IMR-90 (cell line): ENCODE measurements around the gene ZNF827. TPM values are rescaled to one million over a fixed set of nuclear protein-coding genes. Genes with fewer than 3 reads are reported as not detected.

ENCODE experiments used
- ATAC-seq: fragments of 200-7000 bp; cut with Tn5 transposase; 2 replicates; pipeline ENCODE4 v1.9.1; 2020; ENCODE audit warnings: low read depth, mild to moderate bottlenecking, moderate library complexity
- BruUV-seq: library from RNA; stranded (reverse); fragments of 400-500 nt; replicated peaks from 2 replicates; lab custom pipeline; 2021; lab: Mats Ljungman, UMichigan
- CTCF ChIA-PET: fragments of 300-600 bp; formaldehyde crosslinking; extraction: SDS; loops from one replicate; lab custom pipeline; 2021; ENCODE audit warnings: antibody characterized with exemption; lab: Yijun Ruan, JAX
- POLR2A ChIA-PET: fragments of 300-600 bp; sonication (Branson Sonifier 250); formaldehyde crosslinking; loops from one replicate; lab custom pipeline; 2022; ENCODE audit warnings: antibody characterized with exemption; ENCODE audit not compliant: unreplicated experiment; lab: Charles Lee
- DNase-seq: peaks from one replicate; pipeline ENCODE4 v3.0.0; 2013
- H2AFZ ChIP-seq: replicated peaks from 2 replicates; pipeline ENCODE3; 2013; ENCODE audit warnings: low read length, mild to moderate bottlenecking; ENCODE audit not compliant: poor library complexity
- H2AK5ac ChIP-seq: 2 replicates; pipeline ENCODE4 v1.6.1; 2013; ENCODE audit warnings: low read depth, low read length, inconsistent platforms
- H2AK9ac ChIP-seq: replicated peaks from 2 replicates; pipeline ENCODE3; 2013; ENCODE audit warnings: mild to moderate bottlenecking, low read depth, low read length, moderate library complexity; ENCODE audit not compliant: poor library complexity
- H2BK120ac ChIP-seq: 2 replicates; pipeline ENCODE4 v1.6.1; 2013; ENCODE audit warnings: low read depth, low read length, inconsistent platforms
- H2BK15ac ChIP-seq: 3 replicates; pipeline ENCODE4 v1.6.1; 2013; ENCODE audit warnings: low read depth, low read length, inconsistent platforms
- H2BK20ac ChIP-seq: 2 replicates; pipeline ENCODE4 v1.6.1; 2013; ENCODE audit warnings: low read depth, mild to moderate bottlenecking, inconsistent platforms, low read length, moderate library complexity
- H2BK5ac ChIP-seq: 2 replicates; pipeline ENCODE4 v1.6.1; 2013; ENCODE audit warnings: mild to moderate bottlenecking, low read depth, low read length, inconsistent platforms; ENCODE audit not compliant: poor library complexity, severe bottlenecking
- H3K14ac ChIP-seq: replicated peaks from 2 replicates; pipeline ENCODE4 v1.6.1; 2013; ENCODE audit warnings: low read depth, low read length, inconsistent platforms
- H3K18ac ChIP-seq: 2 replicates; pipeline ENCODE4 v1.6.1; 2013; ENCODE audit warnings: low read depth, low read length, control low read depth
- H3K23ac ChIP-seq: 2 replicates; pipeline ENCODE4 v1.6.1; 2013; ENCODE audit warnings: low read depth, low read length, inconsistent platforms
- H3K27ac ChIP-seq: 2 replicates; pipeline ENCODE4 v1.5.1; 2013; ENCODE audit warnings: mild to moderate bottlenecking, control low read depth, low read length; ENCODE audit not compliant: insufficient read depth
- H3K27me3 ChIP-seq: 2 replicates; pipeline ENCODE4 v1.6.1; 2013; ENCODE audit warnings: low read length; ENCODE audit not compliant: control insufficient read depth, insufficient read depth
- H3K36me3 ChIP-seq: 2 replicates; pipeline ENCODE4 v1.6.1; 2013; ENCODE audit warnings: low read length, mixed read lengths; ENCODE audit not compliant: control insufficient read depth, insufficient read depth
- H3K4ac ChIP-seq: 2 replicates; pipeline ENCODE4 v1.6.1; 2013; ENCODE audit warnings: low read depth, low read length, inconsistent platforms
- H3K4me1 ChIP-seq: 2 replicates; pipeline ENCODE4 v1.6.1; 2013; ENCODE audit warnings: low read length, mixed read lengths; ENCODE audit not compliant: control insufficient read depth, insufficient read depth
- H3K4me2 ChIP-seq: 2 replicates; pipeline ENCODE4 v1.6.1; 2013; ENCODE audit warnings: low read depth, mild to moderate bottlenecking, control low read depth, low read length, moderate library complexity
- H3K4me3 ChIP-seq: 2 replicates; pipeline ENCODE4 v1.5.1; 2013; ENCODE audit warnings: low read depth, mild to moderate bottlenecking, control low read depth, low read length, moderate library complexity; ENCODE audit not compliant: insufficient read depth
- H3K56ac ChIP-seq: 2 replicates; pipeline ENCODE4 v1.6.1; 2013; ENCODE audit warnings: low read length, inconsistent platforms; ENCODE audit not compliant: insufficient read depth; ENCODE audit errors: extremely low read depth
- H3K79me1 ChIP-seq, 2 experiments: 2 replicates each; pipeline ENCODE4 v1.6.1; 2013; ENCODE audit warnings: low read length in 2 of 2, inconsistent platforms in 1 of 2, low read depth in 1 of 2
- H3K9ac ChIP-seq: 2 replicates; pipeline ENCODE4 v1.6.1; 2013; ENCODE audit warnings: low read depth, low read length, control low read depth
- H3K9me1 ChIP-seq: 2 replicates; pipeline ENCODE4 v1.6.1; 2013; ENCODE audit warnings: low read length, inconsistent platforms; ENCODE audit not compliant: insufficient read depth
- H3K9me3 ChIP-seq: 2 replicates; pipeline ENCODE4 v1.6.1; 2013; ENCODE audit warnings: low read length; ENCODE audit not compliant: control insufficient read depth, insufficient read depth
- H4K20me1 ChIP-seq: 2 replicates; pipeline ENCODE4 v1.6.1; 2013; ENCODE audit warnings: low read length, inconsistent platforms; ENCODE audit not compliant: insufficient read depth
- H4K5ac ChIP-seq: 2 replicates; pipeline ENCODE4 v1.6.1; 2013; ENCODE audit warnings: mild to moderate bottlenecking, low read depth, low read length, control low read depth
- H4K8ac ChIP-seq, 2 experiments: 2 replicates each; pipeline ENCODE4 v1.6.1; 2013; ENCODE audit warnings: low read depth in 2 of 2, low read length in 2 of 2, control low read depth in 1 of 2, inconsistent platforms in 1 of 2
- H4K91ac ChIP-seq: 2 replicates; pipeline ENCODE4 v1.6.1; 2013; ENCODE audit warnings: low read depth, low read length, inconsistent platforms; ENCODE audit not compliant: insufficient read depth
- WGBS, 2 experiments: methylation state at CpG; one replicate each; pipeline versions ENCODE4 v1.1.5 to v1.1.7; 2013; ENCODE audit warnings: missing lambda C conversion rate in 2 of 2; ENCODE audit not compliant: insufficient read length in 1 of 2; ENCODE audit errors: extremely low coverage in 2 of 2; 5-methylcytosine and 5-hydroxymethylcytosine counted together
- dilution Hi-C: fragments of 300-500 bp; cut with HindIII; formaldehyde crosslinking; loops from one replicate; pipeline ENCODE4 v1.14.3; 2018; ENCODE audit warnings: low sequenced_read_pairs; ENCODE audit not compliant: unreplicated experiment
- in situ Hi-C: fragments of 300-500 bp; cut with MboI; formaldehyde crosslinking; loops from 3 replicates; pipeline ENCODE4 v1.14.3; 2019; ENCODE audit warnings: low sequenced_read_pairs, inconsistent platforms, mixed read lengths
- intact Hi-C: fragments of 100-400 bp; cut with micrococcal nuclease; formaldehyde crosslinking; loops from 2 replicates; pipeline ENCODE4 v1.10.0; 2022
- polyA plus RNA-seq, 3 experiments: library from polyadenylated mRNA; depleted of rRNA; stranded (reverse); fragments of >200 nt; gene quantifications; 2 replicates each; pipeline ENCODE4 v1.2.3, GENCODE V29; 2012; ENCODE audit warnings: low replicate concordance in 1 of 3
- total RNA-seq: library from RNA; depleted of rRNA; stranded (reverse); fragments of >200 nt; gene quantifications from 2 replicates; pipeline ENCODE4 v1.2.3, GENCODE V29; 2012
- TF ChIP-seq, protein P1 (sequence below): conservative IDR thresholded peaks from 2 replicates; pipeline ENCODE4 v1.5.1; 2012; ENCODE audit warnings: mild to moderate bottlenecking, low read depth, low read length, improper control_type of control experiment
- TF ChIP-seq, protein P2 (sequence below): fragments of 150-350 bp; IDR thresholded peaks from 2 replicates; pipeline ENCODE4 v1.6.1; 2016; ENCODE audit warnings: low read depth, mild to moderate bottlenecking, low read length, moderate library complexity, borderline replicate concordance

ZNF827 gene
- total and polyA plus RNA-seq, 2 of the 4 experiments (the other 2 are of a cell fraction), result 6.6 to 31.7 TPM

DNA sequence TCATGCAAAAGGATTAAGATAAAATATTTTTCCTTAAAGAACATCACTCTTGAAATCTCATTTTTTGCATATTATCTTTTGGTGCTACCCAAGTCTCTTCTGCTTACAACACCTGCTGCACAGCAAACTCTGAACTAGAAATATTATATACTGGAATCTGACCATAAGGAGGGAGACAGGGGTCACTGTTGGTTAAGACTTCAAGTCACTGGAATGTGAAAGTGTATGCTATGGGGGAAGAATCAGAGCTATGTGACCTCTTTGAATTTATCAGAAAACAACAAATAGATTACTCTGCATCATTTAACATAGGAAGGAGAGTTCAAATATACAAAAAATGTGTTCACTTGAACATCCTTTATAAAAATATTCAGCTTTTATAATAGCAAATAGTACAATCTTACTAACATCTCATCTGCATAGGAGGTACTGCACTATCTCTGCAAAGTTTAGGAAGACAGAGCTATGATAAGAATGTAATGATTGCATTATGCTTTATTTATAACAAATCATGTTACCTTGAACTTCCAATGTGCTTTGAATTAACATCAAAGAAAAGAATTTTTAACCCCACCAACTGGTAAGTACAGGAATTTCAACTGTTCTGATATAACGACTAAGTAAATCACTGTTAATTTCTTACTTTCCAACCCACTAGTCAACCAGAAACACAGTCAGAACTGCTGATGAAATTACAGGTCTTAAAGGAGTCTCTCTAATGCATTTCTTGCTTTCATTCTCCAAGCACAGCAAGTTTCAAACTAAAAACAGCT is 69.8 kb downstream of the ZNF827 start:
- Histone ChIP-seq H3K27me3 (no peaks in the 10 kb centered on the region), H2AFZ (no peak overlapping the region), H2BK15ac (no peak overlapping the region), H2AK5ac (no peak overlapping the region), H3K4ac (no peak overlapping the region), H4K5ac (no peak overlapping the region), H3K79me1 (peaks cover 6 to 40% of the 10 kb centered on the region in 2 experiments; a peak in 3 of 4 replicates), H3K9ac (no peak overlapping the region), H2BK5ac (no peak overlapping the region), H3K27ac (no peak overlapping the region), H3K36me3 (peaks cover 2% of the 10 kb centered on the region; the same call in 1 of the 2 replicates), H4K8ac (no peak overlapping the region), H3K9me1 (peaks cover 8% of the 10 kb centered on the region; the same call in 1 of the 2 replicates), H3K56ac (no peak overlapping the region), H3K4me1 (peaks cover 2% of the 10 kb centered on the region; the same call in 1 of the 2 replicates), H3K23ac (no peak overlapping the region), H3K4me2 (no peak overlapping the region), H3K4me3 (no peak overlapping the region), H3K14ac (no peak overlapping the region), H3K9me3 (no peaks in the 10 kb centered on the region), H3K18ac (no peak overlapping the region), H4K91ac (no peak overlapping the region), H4K20me1 (no peaks in the 10 kb centered on the region), H2AK9ac (no peak overlapping the region), H2BK120ac (no peak overlapping the region), H2BK20ac (no peak overlapping the region)
- intact Hi-C loops (no loop called here), in situ Hi-C loops (no loop called here), dilution Hi-C loops (no loop called here)
- BruUV-seq, result no TSS peak
- ChIA-PET CTCF (interaction anchor here (0.6 to 1.2 kb wide), 5 partner anchors 10 to 80 kb away, joined by 3 to 4 read pairs (median 3); no protein-coding TSS in a partner anchor), POLR2A (no interaction called here)
- DNase-seq (peak; percentile 12), ATAC-seq (peak; percentile 65)
- WGBS, 2 experiments, result no CpG with 5 or more reads among the region's 1 CpG
- TF ChIP-seq, protein P1, sequence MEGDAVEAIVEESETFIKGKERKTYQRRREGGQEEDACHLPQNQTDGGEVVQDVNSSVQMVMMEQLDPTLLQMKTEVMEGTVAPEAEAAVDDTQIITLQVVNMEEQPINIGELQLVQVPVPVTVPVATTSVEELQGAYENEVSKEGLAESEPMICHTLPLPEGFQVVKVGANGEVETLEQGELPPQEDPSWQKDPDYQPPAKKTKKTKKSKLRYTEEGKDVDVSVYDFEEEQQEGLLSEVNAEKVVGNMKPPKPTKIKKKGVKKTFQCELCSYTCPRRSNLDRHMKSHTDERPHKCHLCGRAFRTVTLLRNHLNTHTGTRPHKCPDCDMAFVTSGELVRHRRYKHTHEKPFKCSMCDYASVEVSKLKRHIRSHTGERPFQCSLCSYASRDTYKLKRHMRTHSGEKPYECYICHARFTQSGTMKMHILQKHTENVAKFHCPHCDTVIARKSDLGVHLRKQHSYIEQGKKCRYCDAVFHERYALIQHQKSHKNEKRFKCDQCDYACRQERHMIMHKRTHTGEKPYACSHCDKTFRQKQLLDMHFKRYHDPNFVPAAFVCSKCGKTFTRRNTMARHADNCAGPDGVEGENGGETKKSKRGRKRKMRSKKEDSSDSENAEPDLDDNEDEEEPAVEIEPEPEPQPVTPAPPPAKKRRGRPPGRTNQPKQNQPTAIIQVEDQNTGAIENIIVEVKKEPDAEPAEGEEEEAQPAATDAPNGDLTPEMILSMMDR, result 0 out of 2 replicates have a peak, but pooled peaks have one; percentile 14
- TF ChIP-seq, protein P2, sequence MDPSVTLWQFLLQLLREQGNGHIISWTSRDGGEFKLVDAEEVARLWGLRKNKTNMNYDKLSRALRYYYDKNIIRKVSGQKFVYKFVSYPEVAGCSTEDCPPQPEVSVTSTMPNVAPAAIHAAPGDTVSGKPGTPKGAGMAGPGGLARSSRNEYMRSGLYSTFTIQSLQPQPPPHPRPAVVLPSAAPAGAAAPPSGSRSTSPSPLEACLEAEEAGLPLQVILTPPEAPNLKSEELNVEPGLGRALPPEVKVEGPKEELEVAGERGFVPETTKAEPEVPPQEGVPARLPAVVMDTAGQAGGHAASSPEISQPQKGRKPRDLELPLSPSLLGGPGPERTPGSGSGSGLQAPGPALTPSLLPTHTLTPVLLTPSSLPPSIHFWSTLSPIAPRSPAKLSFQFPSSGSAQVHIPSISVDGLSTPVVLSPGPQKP, result no peak
